HUES6 (cell line): Measurements from ENCODE around the gene STAMBPL1.
"Not testable (repeated sequence)": the region's sequence is repeated elsewhere in the genome, so short reads cannot be mapped to it uniquely, and the experiment has no call there.

Experiments
- H3K27ac ChIP-seq: 2 replicates; pipeline ENCODE4 v1.7.0; 2013; ENCODE audit warnings: low read depth, mild to moderate bottlenecking, low read length, inconsistent platforms
- H3K27me3 ChIP-seq: 2 replicates; pipeline ENCODE4 v1.6.1; 2013; ENCODE audit warnings: low read length; ENCODE audit not compliant: control insufficient read depth, insufficient read depth
- H3K36me3 ChIP-seq: 2 replicates; pipeline ENCODE4 v1.6.1; 2013; ENCODE audit warnings: low read length; ENCODE audit not compliant: control insufficient read depth, insufficient read depth
- H3K4me1 ChIP-seq: 2 replicates; pipeline ENCODE4 v1.6.1; 2013; ENCODE audit warnings: low read length; ENCODE audit not compliant: control insufficient read depth, insufficient read depth
- H3K4me3 ChIP-seq: 2 replicates; pipeline ENCODE4 v1.5.1; 2013; ENCODE audit warnings: low read depth, low read length
- H3K9ac ChIP-seq: one replicate; pipeline ENCODE4 v1.6.1; 2013; ENCODE audit warnings: mild to moderate bottlenecking, low read length
- H3K9me3 ChIP-seq: 2 replicates; pipeline ENCODE4 v1.6.1; 2013; ENCODE audit warnings: low read depth, low read length; ENCODE audit not compliant: control insufficient read depth, insufficient read depth

Gene STAMBPL1

GRCh38 chr10:88920986-88921593 lies 41.0 kb downstream of the STAMBPL1 start:
- H3K27me3 ChIP-seq, result no peaks in the 10 kb centered on the region
- no peak overlapping the region for H3K27ac ChIP-seq
- no peaks in the 10 kb centered on the region for H3K36me3 ChIP-seq

GRCh38 chr10:88922041-88922440 lies 42.0 kb downstream of the STAMBPL1 start:
- no peaks in the 10 kb centered on the region for H3K4me1 ChIP-seq
- H3K9me3 ChIP-seq, result no peaks in the 10 kb centered on the region
- no peaks in the 10 kb centered on the region for H3K27me3 ChIP-seq
- no peak overlapping the region for H3K4me3 ChIP-seq
- H3K27ac ChIP-seq, result no peak overlapping the region
- H3K9ac ChIP-seq, result no peak overlapping the region
- no peaks in the 10 kb centered on the region for H3K36me3 ChIP-seq

More at GRCh38 chr10:88920986-88921593, 41.0 kb downstream of the STAMBPL1 start:
- no peaks in the 10 kb centered on the region for H3K4me1 ChIP-seq
- no peak overlapping the region for H3K4me3 ChIP-seq
- no peaks in the 10 kb centered on the region for H3K9me3 ChIP-seq
- H3K9ac ChIP-seq, result no peak overlapping the region

- Histone ChIP-seq H3K9me3 (no peaks in the 10 kb centered on the region), H3K4me3 (no peak overlapping the region), H3K27me3 (no peaks in the 10 kb centered on the region), H3K27ac (no peak overlapping the region), H3K9ac (no peak overlapping the region), H3K4me1 (no peaks in the 10 kb centered on the region), H3K36me3 (no peaks in the 10 kb centered on the region)
Measured at GRCh38 chr10:88923520-88923919, 43.5 kb downstream of the STAMBPL1 start.

- H3K9me3 ChIP-seq, result no peaks in the 10 kb centered on the region
- no peaks in the 10 kb centered on the region for H3K27me3 ChIP-seq
- no peak overlapping the region for H3K4me3 ChIP-seq
- no peak overlapping the region for H3K9ac ChIP-seq
- no peak overlapping the region for H3K27ac ChIP-seq
- H3K4me1 ChIP-seq, result no peaks in the 10 kb centered on the region
- H3K36me3 ChIP-seq, result no peaks in the 10 kb centered on the region
Measured at GRCh38 chr10:88926566-88927415, 46.7 kb downstream of the STAMBPL1 start.

- no peaks in the 10 kb centered on the region for H3K36me3 ChIP-seq
- no peaks in the 10 kb centered on the region for H3K27me3 ChIP-seq
- H3K4me1 ChIP-seq, result 0 out of 2 replicates have a peak, but pooled peaks cover 2% of the 10 kb centered on the region
- no peaks in the 10 kb centered on the region for H3K9me3 ChIP-seq
- H3K9ac ChIP-seq, result no peak overlapping the region
- H3K27ac ChIP-seq, result no peak overlapping the region
- no peak overlapping the region for H3K4me3 ChIP-seq
Measured at GRCh38 chr10:88927416-88927690, 47.3 kb downstream of the STAMBPL1 start.

- Histone ChIP-seq H3K4me1 (0 out of 2 replicates have a peak, but pooled peaks cover 4% of the 10 kb centered on the region), H3K36me3 (no peaks in the 10 kb centered on the region), H3K27ac (no peak overlapping the region), H3K27me3 (no peaks in the 10 kb centered on the region), H3K4me3 (no peak overlapping the region), H3K9me3 (no peaks in the 10 kb centered on the region), H3K9ac (no peak overlapping the region)
Measured at GRCh38 chr10:88928254-88928653, 48.2 kb downstream of the STAMBPL1 start.

- H3K4me3 ChIP-seq, result no peak overlapping the region
- H3K27me3 ChIP-seq, result no peaks in the 10 kb centered on the region
- H3K9ac ChIP-seq, result no peak overlapping the region
- H3K4me1 ChIP-seq, result peaks cover 7% of the 10 kb centered on the region; the same call in 1 of the 2 replicates
- no peaks in the 10 kb centered on the region for H3K9me3 ChIP-seq
- no peak overlapping the region for H3K27ac ChIP-seq
- no peaks in the 10 kb centered on the region for H3K36me3 ChIP-seq
Measured at GRCh38 chr10:88931548-88931947, 51.5 kb downstream of the STAMBPL1 start.

- not testable (repeated sequence) for H3K36me3 ChIP-seq, H3K27ac ChIP-seq, H3K9ac ChIP-seq, H3K4me1 ChIP-seq, H3K4me3 ChIP-seq, H3K9me3 ChIP-seq, H3K27me3 ChIP-seq
Measured at GRCh38 chr10:88932029-88932428, 52.0 kb downstream of the STAMBPL1 start.

GRCh38 chr10:88932539-88933256 lies 52.7 kb downstream of the STAMBPL1 start:
- Histone ChIP-seq H3K9me3 (no peaks in the 10 kb centered on the region), H3K36me3 (no peaks in the 10 kb centered on the region), H3K4me1 (peaks cover 7% of the 10 kb centered on the region; the same call in 1 of the 2 replicates), H3K27ac (no peak overlapping the region), H3K27me3 (no peaks in the 10 kb centered on the region), H3K4me3 (no peak overlapping the region), H3K9ac (no peak overlapping the region)

GRCh38 chr10:88933564-88933963 lies 53.5 kb downstream of the STAMBPL1 start:
- no peaks in the 10 kb centered on the region for H3K36me3 ChIP-seq
- no peak overlapping the region for H3K27ac ChIP-seq

More at GRCh38 chr10:88933564-88933963, 53.5 kb downstream of the STAMBPL1 start:
- Histone ChIP-seq H3K9ac (no peak overlapping the region), H3K27me3 (no peaks in the 10 kb centered on the region), H3K4me3 (no peak overlapping the region), H3K4me1 (peaks cover 7% of the 10 kb centered on the region; the same call in 1 of the 2 replicates), H3K9me3 (no peaks in the 10 kb centered on the region)
